Transverse colon (tissue), 4 donors: Measurements from ENCODE around the gene NEDD4L. TPM values are rescaled to one million over a fixed set of nuclear protein-coding genes. Genes with fewer than 3 reads are reported as not detected.

Experiments used
- DNase-seq: peaks from one replicate; pipeline ENCODE4 v3.0.0-alpha.2; 2019
- H3K27ac ChIP-seq, 4 donors: fragments of 200-600 bp; sonication (generic); 2 replicates each; pipeline ENCODE4 v1.5.1; 2016 to 2018; ENCODE audit warnings: inconsistent platforms in 4 of 4
- H3K27me3 ChIP-seq: fragments of 200-600 bp; sonication (generic); 2 replicates; pipeline ENCODE4 v1.5.1; 2017; ENCODE audit warnings: inconsistent platforms
- H3K36me3 ChIP-seq, 4 donors: fragments of 200-600 bp; sonication (generic); 2 replicates each; pipeline ENCODE4 v1.5.1; 2017 to 2019; ENCODE audit warnings: inconsistent platforms in 4 of 4
- H3K4me1 ChIP-seq, 4 donors: fragments of 200-600 bp; sonication (generic); 2 replicates each; pipeline ENCODE4 v1.5.1; 2017 to 2020; ENCODE audit warnings: inconsistent platforms in 4 of 4
- H3K4me3 ChIP-seq, 4 donors: fragments of 200-600 bp; sonication (generic); 1 replicate in 1 of 4; 2 replicates in 3 of 4; pipeline versions ENCODE4 v1.5.1 to v1.6.1; 2017 to 2019; ENCODE audit warnings: inconsistent platforms in 4 of 4
- H3K9me3 ChIP-seq, 2 donors: fragments of 200-600 bp; sonication (generic); 2 replicates each; pipeline ENCODE4 v1.5.1; 2017 to 2019; ENCODE audit warnings: inconsistent platforms in 2 of 2
- EP300 ChIP-seq: sonication (generic); formaldehyde crosslinking; IDR thresholded peaks from one replicate; pipeline ENCODE4 v1.6.1; 2017; ENCODE audit warnings: antibody characterized with exemption, low read depth
- POLR2A ChIP-seq: fragments of 450-650 bp; IDR thresholded peaks from one replicate; pipeline ENCODE4 v1.6.1; 2016; ENCODE audit warnings: antibody characterized with exemption, mild to moderate bottlenecking, moderate library complexity
- POLR2AphosphoS5 ChIP-seq, 3 donors: sonication (generic); formaldehyde crosslinking; IDR thresholded peaks; one replicate each; pipeline ENCODE4 v1.6.1; 2016; ENCODE audit warnings: antibody characterized with exemption in 3 of 3
- WGBS, 2 donors: methylation state at CpG; one replicate each; pipeline ENCODE4 v1.1.5; 2018; ENCODE audit warnings: low coverage in 1 of 2; 5-methylcytosine and 5-hydroxymethylcytosine counted together
- in situ Hi-C, 4 donors: fragments of 200-750 bp; cut with MboI; loops; one replicate each; pipeline versions ENCODE4 v1.15.0 to v1.15.1; 2017; ENCODE audit warnings: low sequenced_read_pairs in 3 of 4, low pct_ligation_motif_present in 1 of 4, low pct_unique_long_range_greater_than_20kb in 1 of 4
- intact Hi-C: fragments of 100-400 bp; cut with DNase I; formaldehyde crosslinking; loops from one replicate; pipeline ENCODE4 v1.15.1; 2023; ENCODE audit warnings: low total_unique reads
- total RNA-seq, 4 donors: library from RNA; depleted of rRNA; stranded (reverse); fragments of >200 nt; gene quantifications; one replicate each; pipeline ENCODE4 v1.1.0, GENCODE V29; 2016
- TF ChIP-seq, protein P1 (sequence below), 5 experiments: fragments of 200-600 bp in 3 of 5; fragments of 450-650 bp in 2 of 5; sonication (generic) in 3 of 5; IDR thresholded peaks; 1 replicate in 2 of 5; 2 replicates in 3 of 5; pipeline ENCODE4 v1.5.1; 2016 to 2017; ENCODE audit warnings: antibody characterized with exemption in 5 of 5, inconsistent platforms in 3 of 5, mild to moderate bottlenecking in 2 of 5, moderate library complexity in 1 of 5

NEDD4L gene
- total RNA-seq, 4 donors from 2014 or later: 217 to 773 (median 305) TPM

DNA sequence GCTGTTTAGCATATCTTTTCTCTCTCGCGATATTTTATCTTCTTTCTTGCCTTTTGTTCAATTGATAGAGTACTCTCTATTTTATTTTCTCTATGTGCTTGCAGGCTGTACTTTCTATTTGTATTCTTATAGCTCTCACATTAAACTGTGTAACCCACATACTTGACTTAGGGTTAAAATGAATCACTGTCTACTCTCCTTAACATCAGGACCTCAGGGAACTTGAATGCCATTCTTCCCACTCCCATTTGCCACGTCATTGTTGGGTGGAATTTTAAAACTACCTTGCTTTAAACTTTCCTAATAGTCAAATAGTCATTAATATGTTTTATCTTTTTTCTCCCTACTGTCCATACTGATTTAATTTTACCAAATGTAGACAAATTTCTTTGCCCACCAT is 315.2 kb downstream of the NEDD4L start:
- no peak overlapping the region for H3K4me3 ChIP-seq

DNA sequence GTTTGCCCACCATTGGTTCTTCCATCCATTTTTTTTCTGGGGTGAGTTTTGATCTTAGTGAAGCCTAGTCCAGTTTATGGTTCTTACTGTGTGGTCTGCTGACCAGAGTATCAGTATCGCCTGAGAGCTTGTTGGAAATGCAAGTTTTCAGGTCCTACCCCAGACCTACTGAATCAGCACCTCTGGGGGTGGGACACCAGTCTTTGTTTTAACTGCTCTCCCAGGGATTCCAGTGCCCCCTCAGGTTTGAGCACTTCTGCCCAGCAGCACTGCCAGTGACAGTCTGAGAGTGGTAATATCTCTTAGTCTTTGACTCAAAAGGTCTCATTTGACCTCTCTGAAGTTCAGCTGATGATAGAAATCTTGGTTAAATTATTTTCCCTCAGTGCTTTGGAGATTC is 315.6 kb downstream of the NEDD4L start:
- H3K4me3 ChIP-seq: no peak overlapping the region
- intact Hi-C loops: loop anchor here (10.0 kb wide), 1 partner anchor 315 kb away; the partner anchor contains the start of gene NEDD4L
- H3K4me1 ChIP-seq: no peaks in the 10 kb centered on the region
- no peak for TF ChIP-seq POLR2A
- TF ChIP-seq, protein P1, sequence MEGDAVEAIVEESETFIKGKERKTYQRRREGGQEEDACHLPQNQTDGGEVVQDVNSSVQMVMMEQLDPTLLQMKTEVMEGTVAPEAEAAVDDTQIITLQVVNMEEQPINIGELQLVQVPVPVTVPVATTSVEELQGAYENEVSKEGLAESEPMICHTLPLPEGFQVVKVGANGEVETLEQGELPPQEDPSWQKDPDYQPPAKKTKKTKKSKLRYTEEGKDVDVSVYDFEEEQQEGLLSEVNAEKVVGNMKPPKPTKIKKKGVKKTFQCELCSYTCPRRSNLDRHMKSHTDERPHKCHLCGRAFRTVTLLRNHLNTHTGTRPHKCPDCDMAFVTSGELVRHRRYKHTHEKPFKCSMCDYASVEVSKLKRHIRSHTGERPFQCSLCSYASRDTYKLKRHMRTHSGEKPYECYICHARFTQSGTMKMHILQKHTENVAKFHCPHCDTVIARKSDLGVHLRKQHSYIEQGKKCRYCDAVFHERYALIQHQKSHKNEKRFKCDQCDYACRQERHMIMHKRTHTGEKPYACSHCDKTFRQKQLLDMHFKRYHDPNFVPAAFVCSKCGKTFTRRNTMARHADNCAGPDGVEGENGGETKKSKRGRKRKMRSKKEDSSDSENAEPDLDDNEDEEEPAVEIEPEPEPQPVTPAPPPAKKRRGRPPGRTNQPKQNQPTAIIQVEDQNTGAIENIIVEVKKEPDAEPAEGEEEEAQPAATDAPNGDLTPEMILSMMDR (IDR thresholded peaks at IDR 0.05): no peak
- TF ChIP-seq POLR2AphosphoS5 (IDR thresholded peaks at IDR 0.05): no peak
- no peak for TF ChIP-seq EP300
- 57 to 100% methylated on average over 1 of the region's 1 CpG for WGBS, 2 donors
- peaks cover 0 to 11% (median under 1%) of the 10 kb centered on the region in 4 donors for H3K36me3 ChIP-seq
- H3K27me3 ChIP-seq: no peaks in the 10 kb centered on the region
- no peak for DNase-seq
- H3K27ac ChIP-seq: no peak overlapping the region
- no peaks in the 10 kb centered on the region for H3K9me3 ChIP-seq
- in situ Hi-C loops: no loop called here

More for the DNA sequence above, 315.2 kb downstream of the NEDD4L start:
- Histone ChIP-seq H3K27me3 (no peaks in the 10 kb centered on the region), H3K36me3 (peaks cover 0 to 11% (median 0%) of the 10 kb centered on the region in 4 donors), H3K4me1 (no peaks in the 10 kb centered on the region), H3K27ac (no peak overlapping the region), H3K9me3 (no peaks in the 10 kb centered on the region)
- TF ChIP-seq POLR2A: no peak
- TF ChIP-seq POLR2AphosphoS5 (IDR thresholded peaks at IDR 0.05): no peak
- no peak for TF ChIP-seq EP300
- TF ChIP-seq, protein P1 (IDR thresholded peaks at IDR 0.05): no peak
- intact Hi-C loops: loop anchor here (10.0 kb wide), 1 partner anchor 314 kb away; the partner anchor contains the start of gene NEDD4L
- in situ Hi-C loops: no loop called here
- 94 to 100% methylated on average over 2 to 3 of the region's 3 CpGs for WGBS, 2 donors
- DNase-seq: no peak

DNA sequence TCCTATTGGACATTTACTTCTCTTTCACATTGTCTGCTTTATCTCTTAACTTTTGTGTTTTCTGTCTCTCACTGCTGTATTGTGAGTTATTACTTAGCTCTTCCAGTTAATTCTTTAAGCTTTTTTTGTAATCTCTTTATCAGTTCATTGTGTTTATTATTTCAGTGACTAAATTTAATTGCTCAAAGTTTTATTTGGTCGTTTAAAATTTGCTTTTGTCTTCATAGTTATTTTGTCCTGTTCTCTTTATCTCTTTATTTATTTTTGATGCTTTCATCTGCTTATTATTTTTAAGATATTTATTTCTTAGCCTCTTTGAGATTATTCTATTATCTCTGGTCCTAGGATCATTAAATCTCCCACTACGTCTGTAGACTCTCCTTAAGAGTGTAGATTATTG is 316.3 kb downstream of the NEDD4L start:
- Histone ChIP-seq H3K4me3 (no peak overlapping the region), H3K27ac (no peak overlapping the region), H3K27me3 (no peaks in the 10 kb centered on the region), H3K36me3 (peaks cover 0 to 17% (median 3%) of the 10 kb centered on the region in 4 donors), H3K9me3 (no peaks in the 10 kb centered on the region), H3K4me1 (no peaks in the 10 kb centered on the region)
- 61 to 69% methylated on average over 2 of the region's 2 CpGs for WGBS, 2 donors
- no peak for TF ChIP-seq EP300
- no peak for TF ChIP-seq POLR2A
- no peak for TF ChIP-seq POLR2AphosphoS5 (IDR thresholded peaks at IDR 0.05)
- TF ChIP-seq, protein P1 (IDR thresholded peaks at IDR 0.05): no peak
- DNase-seq: no peak
- in situ Hi-C loops: no loop called here
- intact Hi-C loops: no loop called here

DNA sequence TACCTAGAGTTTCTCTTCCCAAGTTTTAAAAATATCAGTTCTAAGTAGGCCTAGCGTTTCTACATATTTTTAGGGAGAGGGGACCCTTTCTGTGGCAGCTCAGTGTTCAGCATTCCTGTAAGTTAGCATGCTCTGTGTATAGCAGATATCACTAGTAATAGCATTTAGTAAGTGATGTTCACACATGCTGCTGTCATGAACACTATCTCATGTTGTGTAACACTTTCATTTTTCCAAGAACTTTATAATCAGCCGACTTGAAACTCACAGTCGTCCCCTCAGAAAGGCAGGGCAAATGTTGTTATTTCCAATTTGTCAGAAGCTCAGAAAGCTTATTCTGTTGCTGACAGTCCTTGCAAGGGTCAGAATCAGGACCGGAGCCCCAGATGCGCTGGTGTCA is 317.2 kb downstream of the NEDD4L start:
- in situ Hi-C loops: no loop called here
- Histone ChIP-seq H3K27me3 (no peaks in the 10 kb centered on the region), H3K4me1 (no peaks in the 10 kb centered on the region), H3K4me3 (no peak overlapping the region), H3K36me3 (peaks cover 0 to 20% (median 4%) of the 10 kb centered on the region in 4 donors), H3K27ac (peak overlapping the region; percentile 61 to 68 (median 65)), H3K9me3 (no peaks in the 10 kb centered on the region)
- 86 to 88% methylated on average over 3 to 5 of the region's 5 CpGs for WGBS, 2 donors
- no peak for TF ChIP-seq EP300
- no peak for TF ChIP-seq POLR2AphosphoS5 (IDR thresholded peaks at IDR 0.05)
- TF ChIP-seq, protein P1 (IDR thresholded peaks at IDR 0.05): no peak
- TF ChIP-seq POLR2A: no peak
- intact Hi-C loops: no loop called here
- DNase-seq: no peak
